ENCODE data around the gene MAP2K3.

MAP2K3 gene

DNA sequence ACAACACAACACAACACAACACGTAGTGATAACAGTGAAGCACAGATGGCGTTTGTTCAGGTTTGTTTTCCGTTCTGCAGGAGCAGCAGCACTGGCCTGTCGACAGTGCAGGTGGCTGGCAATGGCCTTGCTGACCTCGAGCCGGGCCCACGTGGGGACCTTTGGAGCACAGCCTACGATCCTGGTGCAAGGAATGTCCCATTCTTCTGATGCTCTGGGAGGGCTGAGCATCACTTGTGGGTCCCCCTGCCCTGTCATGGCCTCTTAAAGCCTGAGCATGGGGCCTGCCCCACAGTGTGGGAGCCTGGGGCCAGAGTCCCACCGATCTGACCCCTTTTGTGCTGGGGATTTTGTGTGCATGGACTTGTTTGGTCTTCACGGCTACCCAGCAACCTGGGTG is 6.8 kb downstream of the MAP2K3 start:
- H3K4me3 ChIP-seq (ENCODE audit: low read length): no peak overlapping the region
- no peaks in the 10 kb centered on the region for H3K27me3 ChIP-seq (ENCODE audit: insufficient read depth, low read length)
- H3K36me3 ChIP-seq (ENCODE audit: insufficient read depth, low read length): no peaks in the 10 kb centered on the region
- H3K4me1 ChIP-seq (ENCODE audit: insufficient read depth, low read length): peaks cover 9% of the 10 kb centered on the region
- no peaks in the 10 kb centered on the region for H3K9me3 ChIP-seq (ENCODE audit: low read length)
- no peak overlapping the region for H2AFZ ChIP-seq (ENCODE audit: low read depth, low read length)

DNA sequence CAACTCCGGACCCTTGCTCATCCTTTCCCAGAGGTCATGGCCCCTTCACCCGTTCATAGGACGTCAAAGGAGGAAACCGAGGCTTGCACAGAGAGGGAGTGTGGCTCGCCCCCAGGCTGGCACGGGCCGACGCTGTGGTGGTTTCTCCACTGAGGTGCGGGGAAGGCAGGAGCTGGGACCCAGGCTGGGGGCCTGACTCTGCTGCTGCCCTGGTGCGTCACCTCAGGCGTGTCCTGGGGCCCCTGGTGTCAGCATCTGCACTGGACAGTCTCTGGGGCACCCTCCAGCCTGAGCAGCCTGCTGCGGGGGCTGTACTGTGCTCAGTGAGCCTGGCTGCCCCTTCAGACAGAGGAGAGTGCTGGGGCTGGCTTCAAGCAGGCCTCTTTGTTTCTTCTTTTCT is 7.4 kb downstream of the MAP2K3 start:
- H3K4me3 ChIP-seq (ENCODE audit: low read length): no peak overlapping the region
- H2AFZ ChIP-seq (ENCODE audit: low read depth, low read length): no peak overlapping the region
- no peaks in the 10 kb centered on the region for H3K9me3 ChIP-seq (ENCODE audit: low read length)
- H3K4me1 ChIP-seq (ENCODE audit: insufficient read depth, low read length): peaks cover 4% of the 10 kb centered on the region
- H3K36me3 ChIP-seq (ENCODE audit: insufficient read depth, low read length): no peaks in the 10 kb centered on the region
- H3K27me3 ChIP-seq (ENCODE audit: insufficient read depth, low read length): no peaks in the 10 kb centered on the region

DNA sequence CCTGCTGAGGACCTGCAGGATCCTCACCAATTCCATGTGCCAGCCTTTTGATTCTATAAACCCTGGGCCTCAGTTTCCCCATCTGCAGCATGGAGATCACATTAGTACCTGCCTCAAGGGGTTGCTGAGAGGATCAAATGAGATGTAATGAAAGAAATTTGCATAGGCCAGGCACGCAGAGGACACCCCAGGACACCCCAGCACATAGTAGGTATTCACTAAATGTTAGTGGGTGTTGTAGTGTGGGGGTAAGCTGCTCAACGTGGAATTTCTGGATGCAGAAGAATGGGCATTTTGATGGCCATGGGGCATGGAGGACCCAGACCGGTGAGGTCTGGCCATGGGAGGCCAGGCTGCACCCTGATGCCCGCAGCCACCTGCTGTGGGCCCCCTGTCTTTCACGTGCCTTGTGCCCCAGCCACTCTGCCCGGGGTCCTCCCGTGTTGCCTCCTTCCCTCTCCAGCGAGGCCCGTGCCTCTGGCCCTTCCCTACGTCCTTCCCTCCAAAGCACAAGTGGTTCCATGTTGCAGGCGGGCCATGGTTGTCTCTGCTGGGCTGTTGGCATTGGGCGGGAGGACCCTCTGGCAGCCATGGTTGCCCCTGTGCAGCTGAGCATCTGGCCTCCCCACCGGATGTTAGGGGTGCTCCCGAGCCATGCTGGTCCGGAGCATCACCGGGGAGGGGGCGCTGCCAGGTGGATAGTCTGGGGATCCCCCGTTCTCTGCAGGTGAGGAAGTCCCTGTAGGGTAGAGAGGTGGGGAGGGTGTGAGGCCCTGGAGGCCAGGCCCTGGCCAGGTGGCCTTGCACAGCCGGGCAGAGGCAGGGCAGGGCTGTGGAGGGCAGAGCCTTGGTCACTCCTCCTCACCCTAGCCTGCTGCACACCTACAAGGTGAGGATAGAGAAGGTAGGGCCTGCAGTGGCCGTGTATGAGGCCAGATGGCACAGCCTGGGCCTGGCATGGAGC is 8.6 kb downstream of the MAP2K3 start:
- no peak overlapping the region for H3K4me3 ChIP-seq (ENCODE audit: low read length)
- no peaks in the 10 kb centered on the region for H3K9me3 ChIP-seq (ENCODE audit: low read length)
- no peaks in the 10 kb centered on the region for H3K27me3 ChIP-seq (ENCODE audit: insufficient read depth, low read length)
- no peaks in the 10 kb centered on the region for H3K4me1 ChIP-seq (ENCODE audit: insufficient read depth, low read length)
- no peak overlapping the region for H2AFZ ChIP-seq (ENCODE audit: low read depth, low read length)
- H3K36me3 ChIP-seq (ENCODE audit: insufficient read depth, low read length): no peaks in the 10 kb centered on the region

DNA sequence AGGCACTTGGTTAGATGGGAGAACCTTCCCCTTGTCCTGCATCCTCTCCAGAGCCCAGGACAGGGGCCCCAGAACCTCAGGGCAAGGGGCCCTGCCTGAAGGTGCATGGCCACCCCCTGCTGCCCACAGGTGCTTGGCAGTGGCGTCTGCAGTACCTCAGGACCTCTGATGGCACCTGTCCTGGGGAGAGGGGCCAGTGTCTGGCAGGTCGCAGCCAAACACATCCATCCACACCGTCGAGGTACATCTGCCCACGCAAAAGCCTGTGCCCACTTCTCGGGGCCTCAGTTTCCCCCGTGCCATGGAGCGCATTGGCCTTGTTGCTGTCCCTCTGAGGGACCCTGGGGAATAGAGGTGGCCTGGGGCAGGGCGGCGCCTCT is 9.3 kb downstream of the MAP2K3 start:
- H3K27me3 ChIP-seq (ENCODE audit: insufficient read depth, low read length): no peaks in the 10 kb centered on the region
- H3K4me1 ChIP-seq (ENCODE audit: insufficient read depth, low read length): no peaks in the 10 kb centered on the region
- no peak overlapping the region for H2AFZ ChIP-seq (ENCODE audit: low read depth, low read length)
- no peak overlapping the region for H3K4me3 ChIP-seq (ENCODE audit: low read length)
- no peaks in the 10 kb centered on the region for H3K36me3 ChIP-seq (ENCODE audit: insufficient read depth, low read length)
- no peaks in the 10 kb centered on the region for H3K9me3 ChIP-seq (ENCODE audit: low read length)

DNA sequence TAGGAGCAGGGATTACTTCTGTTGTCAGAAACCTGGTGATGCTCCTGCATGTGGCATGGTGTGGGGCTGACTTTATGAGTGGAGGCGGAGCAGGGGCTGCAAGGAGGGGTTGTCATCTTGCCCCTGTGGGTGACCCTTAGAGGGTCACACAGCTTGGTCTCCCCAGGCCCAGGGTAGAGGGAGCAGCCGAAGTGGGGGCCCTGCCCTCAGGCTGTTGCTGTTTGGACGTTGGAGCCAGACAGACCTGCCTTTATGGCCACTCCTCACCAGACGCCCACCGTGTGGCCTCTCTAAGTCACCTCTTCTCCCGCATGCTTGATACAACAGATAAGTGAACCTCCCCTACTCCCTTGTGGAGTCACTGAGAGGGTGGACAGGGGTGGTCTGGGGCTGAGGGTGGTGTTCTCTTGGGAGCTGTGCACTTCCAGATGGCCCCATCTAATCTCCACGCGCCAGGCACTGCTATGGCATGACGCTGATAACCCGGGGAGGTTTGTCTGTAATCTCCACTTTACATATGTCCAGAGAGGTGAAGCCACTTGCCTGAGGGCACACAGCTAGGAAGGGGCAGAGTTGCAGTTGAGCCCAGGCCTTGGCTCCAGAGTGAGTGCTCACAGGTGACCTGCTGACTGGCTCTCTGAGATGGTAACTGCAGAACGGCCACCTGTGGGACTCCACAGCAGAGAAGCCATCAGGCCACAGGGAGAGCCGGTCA is 10.0 kb downstream of the MAP2K3 start:
- no peak overlapping the region for H2AFZ ChIP-seq (ENCODE audit: low read depth, low read length)
- no peaks in the 10 kb centered on the region for H3K27me3 ChIP-seq (ENCODE audit: insufficient read depth, low read length)

DNA sequence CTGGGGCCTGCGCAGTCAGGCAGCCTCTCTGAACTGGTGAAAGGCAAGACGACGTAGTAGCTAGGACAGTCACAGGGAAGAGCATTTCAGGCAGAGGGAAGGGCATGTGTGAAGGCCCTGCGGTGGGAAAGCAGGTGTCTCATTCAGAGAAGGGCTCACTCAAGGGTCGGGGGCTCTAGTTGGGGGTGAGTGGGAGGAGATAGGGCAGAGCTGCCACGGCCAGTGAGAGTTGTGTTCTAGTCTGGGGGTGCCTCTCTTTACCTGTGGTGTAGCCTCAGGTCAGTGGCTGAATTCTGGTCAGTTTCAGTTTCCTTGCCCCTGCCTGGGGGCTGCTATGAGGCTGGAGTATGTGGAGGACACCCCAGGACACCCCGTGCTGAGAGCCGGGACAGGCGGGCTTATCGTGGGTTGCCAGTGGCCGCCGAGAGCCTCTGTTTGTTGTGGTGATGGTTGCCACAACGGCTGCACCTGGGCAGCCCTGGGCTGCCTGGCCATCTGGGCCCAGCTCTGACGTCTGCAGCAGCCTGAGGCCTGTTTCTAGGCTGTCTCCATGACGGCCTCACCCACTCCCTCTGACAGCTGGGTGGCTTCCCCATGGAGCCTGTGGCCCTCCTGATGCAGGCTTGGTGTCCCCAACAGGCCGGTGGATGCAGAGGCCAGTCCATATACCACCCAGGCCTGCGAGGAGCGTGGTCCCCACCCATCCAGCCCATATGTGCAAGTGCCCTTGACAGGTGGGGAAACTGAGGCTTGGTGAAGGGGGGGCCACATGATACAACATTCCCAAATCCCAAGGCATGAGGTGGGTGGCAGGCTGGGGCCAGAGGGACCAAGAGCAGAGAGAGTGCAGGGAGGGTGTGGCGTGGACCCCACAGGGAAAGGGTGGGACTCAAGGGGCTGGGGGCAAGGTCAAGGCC is 10.8 kb downstream of the MAP2K3 start:
- no peak overlapping the region for H3K4me3 ChIP-seq (ENCODE audit: low read length)
- no peaks in the 10 kb centered on the region for H3K4me1 ChIP-seq (ENCODE audit: insufficient read depth, low read length)
- no peaks in the 10 kb centered on the region for H3K27me3 ChIP-seq (ENCODE audit: insufficient read depth, low read length)
- H3K9me3 ChIP-seq (ENCODE audit: low read length): no peaks in the 10 kb centered on the region
- no peak overlapping the region for H2AFZ ChIP-seq (ENCODE audit: low read depth, low read length)
- peaks cover 4% of the 10 kb centered on the region for H3K36me3 ChIP-seq (ENCODE audit: insufficient read depth, low read length)

More for the DNA sequence above, 10.0 kb downstream of the MAP2K3 start:
- H3K4me1 ChIP-seq (ENCODE audit: insufficient read depth, low read length): no peaks in the 10 kb centered on the region
- no peak overlapping the region for H3K4me3 ChIP-seq (ENCODE audit: low read length)
- no peaks in the 10 kb centered on the region for H3K36me3 ChIP-seq (ENCODE audit: insufficient read depth, low read length)
- no peaks in the 10 kb centered on the region for H3K9me3 ChIP-seq (ENCODE audit: low read length)

DNA sequence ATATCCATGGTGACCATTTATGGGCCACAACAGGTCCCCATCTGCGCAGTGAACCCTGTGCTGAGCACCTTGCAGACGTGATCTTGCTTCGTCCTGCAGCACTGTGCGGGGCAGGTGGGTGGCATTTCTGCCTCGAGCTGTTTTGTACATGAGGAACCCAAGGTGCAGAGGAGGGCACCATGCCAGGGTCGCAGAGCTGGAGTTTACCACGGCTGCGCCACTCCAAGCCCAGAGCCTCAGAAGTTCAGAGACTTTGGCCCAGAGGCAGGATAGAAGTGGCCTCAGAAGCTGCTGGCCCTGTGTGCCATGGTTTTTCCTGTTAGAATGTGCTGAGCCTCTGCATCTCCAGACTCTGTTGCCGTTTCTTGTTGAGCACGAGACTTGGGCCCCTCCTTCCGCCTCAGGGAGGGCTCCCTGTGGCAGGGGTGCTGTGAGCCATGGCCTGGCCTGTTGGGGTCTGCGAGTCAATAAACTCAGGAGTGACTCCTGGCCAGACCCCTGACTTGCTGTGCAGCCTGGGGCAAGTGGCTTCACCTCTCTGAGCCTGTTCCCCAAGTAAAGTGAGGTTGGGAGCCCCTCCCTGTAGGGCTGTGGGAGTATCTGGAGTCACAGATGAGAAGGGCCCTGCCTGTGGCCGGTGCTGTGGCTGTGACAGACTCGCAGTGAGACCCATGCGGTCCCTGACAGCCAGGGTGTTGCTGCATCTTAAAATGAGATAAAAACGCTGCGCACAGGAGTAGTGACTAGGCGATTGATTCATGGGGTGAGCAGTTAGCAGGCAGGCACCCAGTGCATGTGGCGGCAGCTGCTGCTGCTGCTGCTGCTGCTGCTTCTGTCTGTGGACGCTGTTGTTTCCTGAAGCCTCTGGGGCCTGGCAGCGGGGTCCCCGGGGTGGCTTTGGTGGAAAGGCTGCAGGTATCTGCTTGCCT is 11.8 kb downstream of the MAP2K3 start:
- Histone ChIP-seq H2AFZ (ENCODE audit: low read depth, low read length) (no peak overlapping the region), H3K4me1 (ENCODE audit: insufficient read depth, low read length) (no peaks in the 10 kb centered on the region), H3K4me3 (ENCODE audit: low read length) (no peak overlapping the region), H3K36me3 (ENCODE audit: insufficient read depth, low read length) (peaks cover 11% of the 10 kb centered on the region), H3K9me3 (ENCODE audit: low read length) (no peaks in the 10 kb centered on the region), H3K27me3 (ENCODE audit: insufficient read depth, low read length) (no peaks in the 10 kb centered on the region)

DNA sequence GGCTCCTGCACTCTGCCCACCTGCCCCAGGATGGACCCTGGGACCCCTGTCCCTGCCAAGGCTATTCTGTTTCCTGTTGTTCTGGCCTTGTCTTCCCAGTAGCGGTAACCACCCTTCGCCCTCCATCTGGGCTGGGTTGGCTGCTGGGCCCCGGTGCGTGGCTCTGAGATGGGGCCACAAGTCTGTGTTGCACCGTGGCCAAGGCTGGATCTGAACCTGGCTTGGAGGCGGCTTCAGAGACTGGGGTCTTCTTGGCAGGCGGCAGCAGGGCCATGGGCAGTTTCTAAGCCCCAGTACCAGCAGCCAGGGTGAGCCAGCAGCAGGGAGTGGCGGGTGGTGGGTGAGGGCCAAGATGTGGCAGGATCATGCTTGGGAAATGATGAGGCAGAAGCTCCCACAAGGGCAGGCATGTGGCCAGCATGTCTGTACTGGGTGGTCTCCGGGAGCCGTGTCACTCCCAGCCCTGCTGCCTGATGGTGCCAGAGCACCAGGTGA is 12.6 kb downstream of the MAP2K3 start:
- no peak overlapping the region for H2AFZ ChIP-seq (ENCODE audit: low read depth, low read length)
- no peaks in the 10 kb centered on the region for H3K9me3 ChIP-seq (ENCODE audit: low read length)
- peaks cover 11% of the 10 kb centered on the region for H3K36me3 ChIP-seq (ENCODE audit: insufficient read depth, low read length)
- H3K4me3 ChIP-seq (ENCODE audit: low read length): no peak overlapping the region
- H3K4me1 ChIP-seq (ENCODE audit: insufficient read depth, low read length): no peaks in the 10 kb centered on the region
- H3K27me3 ChIP-seq (ENCODE audit: insufficient read depth, low read length): no peaks in the 10 kb centered on the region

DNA sequence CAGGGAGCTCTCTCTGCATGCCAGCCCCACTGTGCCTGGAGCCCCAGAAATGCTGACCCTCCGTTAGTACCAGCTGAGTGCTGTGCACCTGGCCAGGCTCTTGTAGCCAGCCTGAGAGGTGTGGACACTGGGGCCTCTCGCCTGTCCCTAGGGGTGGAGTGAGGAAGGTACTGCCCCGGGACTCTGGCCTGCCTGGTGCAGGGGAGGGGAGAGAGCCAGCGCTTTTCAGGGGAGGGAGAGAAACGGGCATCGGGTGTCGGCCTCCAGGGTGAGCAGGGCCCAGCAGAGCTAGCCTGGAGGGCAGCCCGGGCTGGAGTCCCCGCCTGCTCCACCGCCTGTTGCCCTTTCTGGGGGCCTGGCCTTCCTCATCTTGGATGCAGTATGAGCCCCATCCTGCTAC is 13.1 kb downstream of the MAP2K3 start:
- H3K36me3 ChIP-seq (ENCODE audit: insufficient read depth, low read length): peaks cover 11% of the 10 kb centered on the region
- no peaks in the 10 kb centered on the region for H3K9me3 ChIP-seq (ENCODE audit: low read length)
- H2AFZ ChIP-seq (ENCODE audit: low read depth, low read length): no peak overlapping the region
- no peaks in the 10 kb centered on the region for H3K4me1 ChIP-seq (ENCODE audit: insufficient read depth, low read length)
- no peak overlapping the region for H3K4me3 ChIP-seq (ENCODE audit: low read length)
- H3K27me3 ChIP-seq (ENCODE audit: insufficient read depth, low read length): no peaks in the 10 kb centered on the region

DNA sequence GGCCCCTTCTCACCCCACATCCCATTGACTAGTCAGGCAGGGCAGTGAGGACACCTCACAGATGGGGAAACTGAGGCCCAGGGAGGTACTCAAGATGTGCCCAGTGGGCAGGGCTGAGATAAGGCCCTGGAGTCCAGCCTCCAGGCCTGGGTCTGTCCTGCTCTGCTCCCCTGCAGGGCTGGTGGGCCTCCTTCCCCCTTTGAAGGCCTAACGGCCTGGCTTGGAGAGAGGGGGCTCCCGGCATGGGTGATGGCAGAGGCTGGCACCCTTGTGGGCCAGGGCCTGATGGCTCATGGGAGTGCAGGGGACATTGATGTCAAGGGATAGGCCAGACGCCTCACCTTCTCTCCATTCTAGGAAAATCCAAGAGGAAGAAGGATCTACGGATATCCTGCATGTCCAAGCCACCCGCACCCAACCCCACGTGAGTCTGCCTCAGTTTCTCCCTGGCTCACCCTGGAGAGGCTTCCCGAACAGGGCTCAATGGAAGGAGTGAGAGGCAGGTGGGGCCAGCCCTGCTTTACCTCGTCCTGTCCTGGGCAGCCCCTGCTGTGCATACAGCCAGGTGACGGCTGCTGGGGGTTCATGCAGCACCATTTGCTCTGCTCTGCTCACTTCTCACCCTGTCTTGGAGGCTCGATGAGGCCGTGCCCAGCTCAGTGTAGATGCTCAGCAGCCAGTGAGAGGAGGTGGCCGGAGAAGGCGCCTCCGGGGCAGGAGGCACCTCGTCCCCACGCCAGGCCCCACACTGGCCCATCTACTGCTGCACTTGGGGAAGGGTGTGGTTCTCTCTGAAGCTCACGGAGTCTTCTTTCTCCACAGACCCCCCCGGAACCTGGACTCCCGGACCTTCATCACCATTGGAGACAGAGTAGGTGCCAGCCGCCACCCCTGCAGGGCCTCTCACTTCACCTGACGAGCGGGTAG is 13.8 kb downstream of the MAP2K3 start:
- no peaks in the 10 kb centered on the region for H3K27me3 ChIP-seq (ENCODE audit: insufficient read depth, low read length)
- H2AFZ ChIP-seq (ENCODE audit: low read depth, low read length): no peak overlapping the region
- H3K4me1 ChIP-seq (ENCODE audit: insufficient read depth, low read length): no peaks in the 10 kb centered on the region
- H3K9me3 ChIP-seq (ENCODE audit: low read length): no peaks in the 10 kb centered on the region
- peaks cover 11% of the 10 kb centered on the region for H3K36me3 ChIP-seq (ENCODE audit: insufficient read depth, low read length)
- H3K4me3 ChIP-seq (ENCODE audit: low read length): no peak overlapping the region

DNA sequence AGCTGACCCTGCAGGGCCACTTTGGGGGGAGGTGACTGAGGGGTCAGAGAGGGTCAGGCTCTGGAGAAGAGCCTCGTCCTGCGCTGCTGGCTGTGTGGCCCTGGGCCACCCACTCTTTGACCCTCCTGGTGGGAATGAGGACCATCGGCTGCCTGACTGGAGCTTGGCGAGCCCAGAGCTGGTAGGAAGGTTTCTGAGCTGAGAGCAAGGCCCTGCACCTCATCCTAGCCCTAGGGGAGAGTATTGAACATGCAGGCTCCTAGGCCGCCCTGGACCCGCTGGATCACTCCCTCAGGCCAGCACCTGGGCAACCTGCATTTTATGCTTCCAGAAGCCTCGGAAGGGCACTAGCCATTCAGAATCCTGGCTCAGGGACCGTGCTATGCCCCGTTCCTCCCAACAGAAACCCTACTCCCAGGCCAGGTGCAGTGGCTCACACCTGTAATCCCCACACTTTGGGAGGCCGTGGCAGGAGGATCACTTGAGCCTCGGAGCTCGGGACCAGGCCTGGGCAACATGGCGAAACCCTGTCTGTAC is 14.5 kb downstream of the MAP2K3 start:
- Histone ChIP-seq H3K36me3 (ENCODE audit: insufficient read depth, low read length) (peaks cover 13% of the 10 kb centered on the region), H3K27me3 (ENCODE audit: insufficient read depth, low read length) (no peaks in the 10 kb centered on the region), H2AFZ (ENCODE audit: low read depth, low read length) (no peak overlapping the region)

More for the DNA sequence above, 14.5 kb downstream of the MAP2K3 start:
- Histone ChIP-seq H3K4me1 (ENCODE audit: insufficient read depth, low read length) (no peaks in the 10 kb centered on the region), H3K9me3 (ENCODE audit: low read length) (no peaks in the 10 kb centered on the region), H3K4me3 (ENCODE audit: low read length) (no peak overlapping the region)

Measured in neuron (in vitro differentiated cells).